ENCODE results near the gene UBE2B.
"Not testable (repeated sequence)": the region's sequence is repeated elsewhere in the genome, so short reads cannot be mapped to it uniquely, and the experiment has no call there.

UBE2B gene

GRCh38 chr5:134370871-134371833 is at the start of gene UBE2B:
UBE2B (plus strand) TSS chr5:134371569; CDS start chr5:134371596, 27 bp downstream.
- peak; percentile 96 for DNase-seq

- DNase-seq: no peak
Observed at GRCh38 chr5:134327327-134327726, 44.0 kb upstream of the UBE2B start.

GRCh38 chr5:134328619-134329018 is 42.8 kb upstream of the UBE2B start:
- no peak for DNase-seq

- not testable (repeated sequence) for DNase-seq
Observed at GRCh38 chr5:134336833-134337232, 34.5 kb upstream of the UBE2B start.

GRCh38 chr5:134343500-134343899 is 27.9 kb upstream of the UBE2B start:
- DNase-seq: not testable (repeated sequence)

- DNase-seq: not testable (repeated sequence)
Observed at GRCh38 chr5:134345476-134345875, 25.9 kb upstream of the UBE2B start.

GRCh38 chr5:134345996-134346395 is 25.4 kb upstream of the UBE2B start:
- DNase-seq: no peak

- no peak for DNase-seq
Observed at GRCh38 chr5:134349463-134349862, 21.9 kb upstream of the UBE2B start.

GRCh38 chr5:134355681-134356080 is 15.7 kb upstream of the UBE2B start:
- DNase-seq: no peak

- DNase-seq: no peak
Observed at GRCh38 chr5:134365604-134366003, 5.8 kb upstream of the UBE2B start.

GRCh38 chr5:134370311-134370870 is 978 bp upstream of the UBE2B start:
- DNase-seq: no peak

GRCh38 chr5:134371834-134372340 is 518 bp downstream of the UBE2B start:
- DNase-seq: peak; percentile 17

- DNase-seq: not testable (repeated sequence)
Observed at GRCh38 chr5:134373633-134374032, 2.3 kb downstream of the UBE2B start.

GRCh38 chr5:134374232-134374631 is 2.9 kb downstream of the UBE2B start:
- DNase-seq: no peak

GRCh38 chr5:134380346-134380745 is 9.0 kb downstream of the UBE2B start:
- DNase-seq: no peak

GRCh38 chr5:134382204-134382603 is 10.8 kb downstream of the UBE2B start:
- not testable (repeated sequence) for DNase-seq

- DNase-seq: no peak
Observed at GRCh38 chr5:134383980-134384697, 12.8 kb downstream of the UBE2B start.

- DNase-seq: no peak
Observed at GRCh38 chr5:134387443-134387842, 16.1 kb downstream of the UBE2B start.

- DNase-seq: no peak
Observed at GRCh38 chr5:134392301-134392700, 20.9 kb downstream of the UBE2B start.

GRCh38 chr5:134394932-134395331 is 23.6 kb downstream of the UBE2B start:
- no peak for DNase-seq

GRCh38 chr5:134396274-134396673 is 24.9 kb downstream of the UBE2B start:
- DNase-seq: no peak

- no peak for DNase-seq
Observed at GRCh38 chr5:134397196-134397595, 25.8 kb downstream of the UBE2B start.

- DNase-seq: no peak
Observed at GRCh38 chr5:134398609-134399155, 27.3 kb downstream of the UBE2B start.
